SK-N-SH (cell line): Measurements from ENCODE around the gene PDGFRA. TPM values are rescaled to one million over a fixed set of nuclear protein-coding genes. Genes with fewer than 3 reads are reported as not detected.

Source experiments
- CTCF ChIA-PET: fragments of 300-600, 350-600 bp; formaldehyde crosslinking; extraction: SDS; loops from one replicate; lab custom pipeline; 2021; lab: Yijun Ruan, JAX
- POLR2A ChIA-PET: fragments of 350-600 bp; sonication (Branson Sonifier 250); formaldehyde crosslinking; extraction: SDS; loops from one replicate; lab custom pipeline; 2020; ENCODE audit warnings: antibody characterized with exemption, inconsistent platforms; lab: Yijun Ruan, JAX
- DNase-seq: peaks from one replicate; pipeline ENCODE4 v3.0.0; 2012
- H2AFZ ChIP-seq: fragments of 200-600 bp; sonication (generic); 2 replicates; pipeline ENCODE4 v1.8.1; 2016; ENCODE audit warnings: antibody characterized with exemption, mild to moderate bottlenecking, low read depth
- H3F3A ChIP-seq: fragments of 200-600 bp; sonication (generic); replicated peaks from 2 replicates; pipeline ENCODE3; 2016; ENCODE audit warnings: antibody characterized with exemption, mild to moderate bottlenecking; ENCODE audit not compliant: insufficient read depth
- H3K27ac ChIP-seq, 2 experiments: fragments of 200-500 bp in 1 of 2; fragments of 200-600 bp in 1 of 2; sonication (Bioruptor generic) in 1 of 2; sonication (generic), shearing (Covaris generic) in 1 of 2; 2 replicates each; pipeline versions ENCODE4 v1.5.1 to v1.6.1; 2014 to 2016; ENCODE audit warnings: low read depth in 2 of 2, inconsistent platforms in 1 of 2, low read length in 1 of 2, mild to moderate bottlenecking in 1 of 2, mixed read lengths in 1 of 2
- H3K27me3 ChIP-seq: fragments of 200-600 bp; sonication (generic), shearing (Covaris generic); 2 replicates; pipeline ENCODE4 v1.6.1; 2016; ENCODE audit warnings: mixed run types; ENCODE audit not compliant: insufficient read depth
- H3K36me3 ChIP-seq, 2 experiments: fragments of 200-500 bp in 1 of 2; fragments of 200-600 bp in 1 of 2; sonication (Bioruptor generic) in 1 of 2; sonication (generic) in 1 of 2; replicated peaks in 1 of 2; 2 replicates each; pipeline versions ENCODE3 to v1.5.1; 2014 to 2016; ENCODE audit warnings: low read length in 1 of 2, mild to moderate bottlenecking in 1 of 2; ENCODE audit not compliant: insufficient read depth in 2 of 2, control insufficient read depth in 1 of 2
- H3K4me1 ChIP-seq, 2 experiments: fragments of 200-500 bp in 1 of 2; fragments of 200-600 bp in 1 of 2; sonication (Bioruptor generic) in 1 of 2; sonication (generic), shearing (Covaris generic) in 1 of 2; 2 replicates each; pipeline versions ENCODE4 v1.5.1 to v1.6.1; 2014 to 2016; ENCODE audit warnings: low read depth in 1 of 2, low read length in 1 of 2, mixed run types in 1 of 2; ENCODE audit not compliant: insufficient read depth in 2 of 2, control insufficient read depth in 1 of 2
- H3K4me2 ChIP-seq: fragments of 200-600 bp; sonication (generic), shearing (Covaris generic); 2 replicates; pipeline ENCODE4 v1.6.1; 2017; ENCODE audit warnings: mixed run types
- H3K4me3 ChIP-seq, 2 experiments: fragments of 200-500 bp in 1 of 2; fragments of 200-600 bp in 1 of 2; sonication (Bioruptor generic) in 1 of 2; sonication (generic), shearing (Covaris generic) in 1 of 2; 2 replicates each; pipeline versions ENCODE4 v1.5.1 to v1.8.1; 2014 to 2016; ENCODE audit warnings: low read depth in 2 of 2, inconsistent platforms in 1 of 2, low read length in 1 of 2, mild to moderate bottlenecking in 1 of 2, mixed read lengths in 1 of 2, moderate library complexity in 1 of 2
- H3K79me2 ChIP-seq: fragments of 200-600 bp; sonication (generic); 2 replicates; pipeline ENCODE4 v1.8.1; 2017; ENCODE audit warnings: mild to moderate bottlenecking; ENCODE audit not compliant: insufficient read depth
- H3K9ac ChIP-seq: fragments of 200-600 bp; sonication (generic); 2 replicates; pipeline ENCODE4 v1.6.1; 2017; ENCODE audit warnings: mixed run types
- H3K9me2 ChIP-seq: fragments of 200-600 bp; sonication (generic); 2 replicates; pipeline ENCODE4 v1.6.1; 2017; ENCODE audit warnings: mixed run types
- H3K9me3 ChIP-seq: fragments of 200-600 bp; sonication (generic); 2 replicates; pipeline ENCODE4 v1.6.1; 2017; ENCODE audit warnings: mixed run types, mild to moderate bottlenecking, moderate library complexity
- H4K20me1 ChIP-seq: fragments of 200-600 bp; sonication (generic); 2 replicates; pipeline ENCODE4 v1.6.1; 2017; ENCODE audit warnings: mild to moderate bottlenecking, mixed run types; ENCODE audit not compliant: insufficient read depth
- CHD2 ChIP-seq: fragments of 150-350 bp; IDR thresholded peaks from 2 replicates; pipeline ENCODE4 v1.6.1; 2018; ENCODE audit warnings: low read length; ENCODE audit not compliant: partially characterized antibody
- EP300 ChIP-seq, 2 experiments: IDR thresholded peaks; 2 replicates each; pipeline versions ENCODE4 v1.4.0 to v1.6.1; 2012; ENCODE audit warnings: borderline replicate concordance in 1 of 2, low read depth in 1 of 2, low read length in 1 of 2
- FOSL2 ChIP-seq: IDR thresholded peaks from 2 replicates; pipeline ENCODE4 v1.4.0; 2012; ENCODE audit warnings: low read depth, mild to moderate bottlenecking, moderate library complexity, borderline replicate concordance
- FOXJ3 ChIP-seq: sonication (generic); formaldehyde crosslinking; IDR thresholded peaks from 2 replicates; pipeline ENCODE4 v1.5.1; 2020; ENCODE audit warnings: mild to moderate bottlenecking, missing genetic modification reagents
- GABPA ChIP-seq: IDR thresholded peaks from 2 replicates; pipeline ENCODE4 v1.4.0; 2012; ENCODE audit warnings: low read depth, mild to moderate bottlenecking
- GATA2 ChIP-seq: sonication (generic); formaldehyde crosslinking; IDR thresholded peaks from 2 replicates; pipeline ENCODE4 v1.5.0; 2020; ENCODE audit warnings: mild to moderate bottlenecking, missing genetic modification reagents
- NFIC ChIP-seq: IDR thresholded peaks from 2 replicates; pipeline ENCODE4 v1.4.0; 2012; ENCODE audit warnings: borderline replicate concordance
- NRF1 ChIP-seq: IDR thresholded peaks from 2 replicates; pipeline ENCODE4 v1.6.1; 2012; ENCODE audit warnings: low read depth, mild to moderate bottlenecking, low read length
- POLR2AphosphoS5 ChIP-seq: IDR thresholded peaks from 2 replicates; pipeline ENCODE4 v1.6.1; 2012; ENCODE audit warnings: low read depth, low read length
- RAD21 ChIP-seq: IDR thresholded peaks from 2 replicates; pipeline ENCODE4 v1.6.1; 2012; ENCODE audit warnings: mild to moderate bottlenecking, low read length
- RCOR1 ChIP-seq: fragments of 150-350 bp; IDR thresholded peaks from 2 replicates; pipeline ENCODE4 v1.6.1; 2017; ENCODE audit warnings: antibody characterized with exemption, low read length
- RFX5 ChIP-seq: IDR thresholded peaks from 2 replicates; pipeline ENCODE4 v1.6.1; 2012; ENCODE audit warnings: mild to moderate bottlenecking, improper control_type of control experiment, low read length
- RXRA ChIP-seq: IDR thresholded peaks from 2 replicates; pipeline ENCODE4 v1.4.0; 2012; ENCODE audit warnings: low read depth, mild to moderate bottlenecking, borderline replicate concordance
- SIN3A ChIP-seq: IDR thresholded peaks from 2 replicates; pipeline ENCODE4 v1.6.1; 2012; ENCODE audit warnings: low read depth, mild to moderate bottlenecking, low read length, moderate library complexity, borderline replicate concordance
- SMC3 ChIP-seq: IDR thresholded peaks from 2 replicates; pipeline ENCODE4 v1.6.1; 2012; ENCODE audit warnings: low read depth, low read length, improper control_type of control experiment
- TAF1 ChIP-seq: IDR thresholded peaks from 2 replicates; pipeline ENCODE4 v1.6.1; 2012; ENCODE audit warnings: low read depth, mild to moderate bottlenecking, low read length, moderate library complexity, borderline replicate concordance
- TCF12 ChIP-seq: IDR thresholded peaks from 2 replicates; pipeline ENCODE4 v1.4.0; 2012
- YY1 ChIP-seq: IDR thresholded peaks from 2 replicates; pipeline ENCODE4 v1.4.0; 2012; ENCODE audit warnings: low read depth, mild to moderate bottlenecking
- WGBS: methylation state at CpG from one replicate; pipeline ENCODE4 v1.1.6; 2017; ENCODE audit warnings: low lambda C conversion rate; 5-methylcytosine and 5-hydroxymethylcytosine counted together
- polyA plus RNA-seq, 3 experiments: library from polyadenylated mRNA; depleted of rRNA; stranded (reverse); fragments of >200 nt; gene quantifications; 2 replicates each; pipeline ENCODE4 v1.2.3, GENCODE V29; 2012
- TF ChIP-seq, protein P1 (sequence below): fragments of 200-600 bp; sonication (generic); IDR thresholded peaks from 2 replicates; pipeline ENCODE4 v1.6.1; 2017; ENCODE audit warnings: antibody characterized with exemption, mild to moderate bottlenecking, moderate library complexity
- TF ChIP-seq, protein P2 (sequence below): fragments of 150-350 bp; IDR thresholded peaks from 2 replicates; pipeline ENCODE4 v1.6.1; 2017; ENCODE audit warnings: antibody characterized with exemption, low read length, low read depth, borderline replicate concordance
- TF ChIP-seq, protein P3 (sequence below): IDR thresholded peaks from 2 replicates; pipeline ENCODE4 v1.4.0; 2012; ENCODE audit warnings: low read depth, borderline replicate concordance
- TF ChIP-seq, protein P4 (sequence below): IDR thresholded peaks from 2 replicates; pipeline ENCODE4; 2012
- TF ChIP-seq, protein P5 (sequence below): IDR thresholded peaks from 2 replicates; pipeline ENCODE4 v1.6.1; 2012; ENCODE audit warnings: mild to moderate bottlenecking, low read depth, low read length, moderate library complexity
- TF ChIP-seq, protein P6 (sequence below): IDR thresholded peaks from 2 replicates; pipeline ENCODE4 v1.4.0; 2012; ENCODE audit warnings: low read depth, borderline replicate concordance

Gene PDGFRA
- polyA plus RNA-seq, 1 of the 3 experiments (the other 2 are of a cell fraction), result 25.3 TPM

DNA sequence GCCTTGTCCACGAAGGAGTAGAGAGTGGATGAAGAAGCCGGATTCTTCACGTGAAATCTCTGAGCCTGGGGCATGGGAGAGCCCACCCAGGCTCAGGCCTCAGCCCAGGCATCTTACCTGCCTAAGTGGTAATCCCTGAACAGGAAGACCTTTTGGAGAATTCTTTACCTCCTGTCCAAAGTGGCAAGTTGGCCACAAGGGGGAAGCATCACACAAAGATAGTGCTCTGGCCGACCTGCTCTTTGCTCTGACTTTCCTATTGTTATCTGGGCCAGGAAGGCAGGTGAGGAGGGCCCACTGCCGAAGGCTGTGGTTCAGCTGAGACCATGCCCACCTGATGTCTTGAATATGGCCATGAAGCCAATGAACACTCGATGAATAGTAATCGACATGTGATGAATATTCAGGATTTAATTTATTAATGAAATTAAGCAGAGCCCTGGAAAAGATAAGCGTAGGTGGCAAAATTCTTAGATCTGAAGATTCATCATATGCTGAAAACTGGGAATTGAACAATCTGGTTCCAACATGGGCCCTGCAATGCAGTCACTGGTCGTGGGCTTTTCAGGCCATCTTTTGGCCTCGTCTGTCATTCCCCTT, 93.8 kb downstream of the PDGFRA start:
- H2AFZ ChIP-seq, result no peak overlapping the region
- DNase-seq, result peak; percentile 82
- TF ChIP-seq RCOR1 (no peak), SIN3A (no peak), EP300 (IDR thresholded peaks at IDR 0.05; ENCODE audit: borderline replicate concordance in 1 of 2, low read depth in 1 of 2, low read length in 1 of 2) (no peak), FOXJ3 (CRISPR knock-in tag) (no peak), NRF1 (no peak), POLR2AphosphoS5 (no peak), NFIC (no peak), TAF1 (no peak), CHD2 (no peak), RAD21 (peak; percentile 95), FOSL2 (no peak), YY1 (no peak), RXRA (no peak), SMC3 (peak; percentile 85), RFX5 (no peak), GATA2 (no peak), GABPA (no peak), TCF12 (no peak)
- TF ChIP-seq, protein P1, sequence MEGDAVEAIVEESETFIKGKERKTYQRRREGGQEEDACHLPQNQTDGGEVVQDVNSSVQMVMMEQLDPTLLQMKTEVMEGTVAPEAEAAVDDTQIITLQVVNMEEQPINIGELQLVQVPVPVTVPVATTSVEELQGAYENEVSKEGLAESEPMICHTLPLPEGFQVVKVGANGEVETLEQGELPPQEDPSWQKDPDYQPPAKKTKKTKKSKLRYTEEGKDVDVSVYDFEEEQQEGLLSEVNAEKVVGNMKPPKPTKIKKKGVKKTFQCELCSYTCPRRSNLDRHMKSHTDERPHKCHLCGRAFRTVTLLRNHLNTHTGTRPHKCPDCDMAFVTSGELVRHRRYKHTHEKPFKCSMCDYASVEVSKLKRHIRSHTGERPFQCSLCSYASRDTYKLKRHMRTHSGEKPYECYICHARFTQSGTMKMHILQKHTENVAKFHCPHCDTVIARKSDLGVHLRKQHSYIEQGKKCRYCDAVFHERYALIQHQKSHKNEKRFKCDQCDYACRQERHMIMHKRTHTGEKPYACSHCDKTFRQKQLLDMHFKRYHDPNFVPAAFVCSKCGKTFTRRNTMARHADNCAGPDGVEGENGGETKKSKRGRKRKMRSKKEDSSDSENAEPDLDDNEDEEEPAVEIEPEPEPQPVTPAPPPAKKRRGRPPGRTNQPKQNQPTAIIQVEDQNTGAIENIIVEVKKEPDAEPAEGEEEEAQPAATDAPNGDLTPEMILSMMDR, result peak; percentile 81
- TF ChIP-seq, protein P2, sequence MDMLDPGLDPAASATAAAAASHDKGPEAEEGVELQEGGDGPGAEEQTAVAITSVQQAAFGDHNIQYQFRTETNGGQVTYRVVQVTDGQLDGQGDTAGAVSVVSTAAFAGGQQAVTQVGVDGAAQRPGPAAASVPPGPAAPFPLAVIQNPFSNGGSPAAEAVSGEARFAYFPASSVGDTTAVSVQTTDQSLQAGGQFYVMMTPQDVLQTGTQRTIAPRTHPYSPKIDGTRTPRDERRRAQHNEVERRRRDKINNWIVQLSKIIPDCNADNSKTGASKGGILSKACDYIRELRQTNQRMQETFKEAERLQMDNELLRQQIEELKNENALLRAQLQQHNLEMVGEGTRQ, result no peak
- TF ChIP-seq, protein P3, sequence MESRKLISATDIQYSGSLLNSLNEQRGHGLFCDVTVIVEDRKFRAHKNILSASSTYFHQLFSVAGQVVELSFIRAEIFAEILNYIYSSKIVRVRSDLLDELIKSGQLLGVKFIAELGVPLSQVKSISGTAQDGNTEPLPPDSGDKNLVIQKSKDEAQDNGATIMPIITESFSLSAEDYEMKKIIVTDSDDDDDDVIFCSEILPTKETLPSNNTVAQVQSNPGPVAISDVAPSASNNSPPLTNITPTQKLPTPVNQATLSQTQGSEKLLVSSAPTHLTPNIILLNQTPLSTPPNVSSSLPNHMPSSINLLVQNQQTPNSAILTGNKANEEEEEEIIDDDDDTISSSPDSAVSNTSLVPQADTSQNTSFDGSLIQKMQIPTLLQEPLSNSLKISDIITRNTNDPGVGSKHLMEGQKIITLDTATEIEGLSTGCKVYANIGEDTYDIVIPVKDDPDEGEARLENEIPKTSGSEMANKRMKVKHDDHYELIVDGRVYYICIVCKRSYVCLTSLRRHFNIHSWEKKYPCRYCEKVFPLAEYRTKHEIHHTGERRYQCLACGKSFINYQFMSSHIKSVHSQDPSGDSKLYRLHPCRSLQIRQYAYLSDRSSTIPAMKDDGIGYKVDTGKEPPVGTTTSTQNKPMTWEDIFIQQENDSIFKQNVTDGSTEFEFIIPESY, result no peak
- TF ChIP-seq, protein P4, sequence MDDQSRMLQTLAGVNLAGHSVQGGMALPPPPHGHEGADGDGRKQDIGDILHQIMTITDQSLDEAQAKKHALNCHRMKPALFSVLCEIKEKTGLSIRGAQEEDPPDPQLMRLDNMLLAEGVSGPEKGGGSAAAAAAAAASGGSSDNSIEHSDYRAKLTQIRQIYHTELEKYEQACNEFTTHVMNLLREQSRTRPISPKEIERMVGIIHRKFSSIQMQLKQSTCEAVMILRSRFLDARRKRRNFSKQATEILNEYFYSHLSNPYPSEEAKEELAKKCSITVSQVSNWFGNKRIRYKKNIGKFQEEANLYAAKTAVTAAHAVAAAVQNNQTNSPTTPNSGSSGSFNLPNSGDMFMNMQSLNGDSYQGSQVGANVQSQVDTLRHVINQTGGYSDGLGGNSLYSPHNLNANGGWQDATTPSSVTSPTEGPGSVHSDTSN, result no peak
- TF ChIP-seq, protein P5, sequence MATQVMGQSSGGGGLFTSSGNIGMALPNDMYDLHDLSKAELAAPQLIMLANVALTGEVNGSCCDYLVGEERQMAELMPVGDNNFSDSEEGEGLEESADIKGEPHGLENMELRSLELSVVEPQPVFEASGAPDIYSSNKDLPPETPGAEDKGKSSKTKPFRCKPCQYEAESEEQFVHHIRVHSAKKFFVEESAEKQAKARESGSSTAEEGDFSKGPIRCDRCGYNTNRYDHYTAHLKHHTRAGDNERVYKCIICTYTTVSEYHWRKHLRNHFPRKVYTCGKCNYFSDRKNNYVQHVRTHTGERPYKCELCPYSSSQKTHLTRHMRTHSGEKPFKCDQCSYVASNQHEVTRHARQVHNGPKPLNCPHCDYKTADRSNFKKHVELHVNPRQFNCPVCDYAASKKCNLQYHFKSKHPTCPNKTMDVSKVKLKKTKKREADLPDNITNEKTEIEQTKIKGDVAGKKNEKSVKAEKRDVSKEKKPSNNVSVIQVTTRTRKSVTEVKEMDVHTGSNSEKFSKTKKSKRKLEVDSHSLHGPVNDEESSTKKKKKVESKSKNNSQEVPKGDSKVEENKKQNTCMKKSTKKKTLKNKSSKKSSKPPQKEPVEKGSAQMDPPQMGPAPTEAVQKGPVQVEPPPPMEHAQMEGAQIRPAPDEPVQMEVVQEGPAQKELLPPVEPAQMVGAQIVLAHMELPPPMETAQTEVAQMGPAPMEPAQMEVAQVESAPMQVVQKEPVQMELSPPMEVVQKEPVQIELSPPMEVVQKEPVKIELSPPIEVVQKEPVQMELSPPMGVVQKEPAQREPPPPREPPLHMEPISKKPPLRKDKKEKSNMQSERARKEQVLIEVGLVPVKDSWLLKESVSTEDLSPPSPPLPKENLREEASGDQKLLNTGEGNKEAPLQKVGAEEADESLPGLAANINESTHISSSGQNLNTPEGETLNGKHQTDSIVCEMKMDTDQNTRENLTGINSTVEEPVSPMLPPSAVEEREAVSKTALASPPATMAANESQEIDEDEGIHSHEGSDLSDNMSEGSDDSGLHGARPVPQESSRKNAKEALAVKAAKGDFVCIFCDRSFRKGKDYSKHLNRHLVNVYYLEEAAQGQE, result no peak
- TF ChIP-seq, protein P6, sequence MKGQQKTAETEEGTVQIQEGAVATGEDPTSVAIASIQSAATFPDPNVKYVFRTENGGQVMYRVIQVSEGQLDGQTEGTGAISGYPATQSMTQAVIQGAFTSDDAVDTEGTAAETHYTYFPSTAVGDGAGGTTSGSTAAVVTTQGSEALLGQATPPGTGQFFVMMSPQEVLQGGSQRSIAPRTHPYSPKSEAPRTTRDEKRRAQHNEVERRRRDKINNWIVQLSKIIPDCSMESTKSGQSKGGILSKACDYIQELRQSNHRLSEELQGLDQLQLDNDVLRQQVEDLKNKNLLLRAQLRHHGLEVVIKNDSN, result no peak

More for the DNA sequence above, 93.8 kb downstream of the PDGFRA start:
- Histone ChIP-seq H3K27ac (no peak overlapping the region), H3K4me3 (peak overlapping the region in 1 of 2 experiments; percentile 25; a peak in 1 of 4 replicates), H3K9me3 (no peaks in the 10 kb centered on the region), H3K4me2 (no peak overlapping the region), H4K20me1 (no peaks in the 10 kb centered on the region), H3K27me3 (no peaks in the 10 kb centered on the region), H3K4me1 (peaks cover 0 to 2% of the 10 kb centered on the region in 2 experiments; a peak in 1 of 4 replicates), H3K36me3 (no peaks in the 10 kb centered on the region), H3F3A (no peaks in the 10 kb centered on the region), H3K9me2 (no peaks in the 10 kb centered on the region), H3K9ac (no peak overlapping the region), H3K79me2 (no peaks in the 10 kb centered on the region)
- POLR2A ChIA-PET, result no interaction called here
- CTCF ChIA-PET, result interaction anchor here (0.6 to 2.7 kb wide), 19 partner anchors 8 to 999 kb away, joined by 3 to 17 read pairs (median 3); no protein-coding TSS in a partner anchor
- 30% methylated on average over 10 of the region's 10 CpGs for WGBS
